ENCODE data around the gene TEX36.
A peak's percentile ranks its signal among the peaks of the same experiment; 100 is the strongest.
"Not testable (repeated sequence)": the region's sequence is repeated elsewhere in the genome, so short reads cannot be mapped to it uniquely, and the experiment has no call there.

Gene TEX36, protein sequence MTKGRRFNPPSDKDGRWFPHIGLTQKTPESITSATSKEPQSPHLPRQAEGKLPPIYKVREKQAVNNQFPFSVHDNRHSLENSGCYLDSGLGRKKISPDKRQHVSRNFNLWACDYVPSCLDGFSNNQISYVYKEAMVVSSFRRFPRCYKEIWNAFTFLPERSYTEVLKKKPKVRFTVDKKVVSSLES

DNA sequence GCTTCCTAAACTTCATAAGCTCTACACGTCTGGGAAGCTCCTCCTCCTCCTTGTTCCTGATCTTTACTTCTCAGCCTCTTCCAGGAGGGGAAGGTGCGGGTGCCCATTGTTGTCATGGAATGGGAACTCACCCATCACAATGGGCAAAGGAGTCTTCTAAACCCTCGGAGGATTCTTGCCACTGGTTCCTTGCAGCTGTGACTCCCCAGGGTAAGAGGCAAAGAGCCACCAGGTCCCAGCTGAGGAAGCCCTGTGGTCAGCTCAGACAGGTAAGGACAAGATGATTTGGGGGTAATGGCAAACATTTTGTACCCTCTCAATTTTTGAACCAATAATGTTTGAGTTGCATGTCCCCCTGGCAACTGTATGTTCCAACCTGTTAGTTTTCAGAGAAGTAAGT is at the start of gene TEX36:
Gene TEX36, minus strand, starts transcription at position 101 of the 400 bp plus-strand sequence. CDS start 174 bp downstream, outside the sequence.
- FAIRE-seq: no peak
- no peak for DNase-seq (ENCODE audit: extremely low spot score, insufficient read length, low read depth)

DNA sequence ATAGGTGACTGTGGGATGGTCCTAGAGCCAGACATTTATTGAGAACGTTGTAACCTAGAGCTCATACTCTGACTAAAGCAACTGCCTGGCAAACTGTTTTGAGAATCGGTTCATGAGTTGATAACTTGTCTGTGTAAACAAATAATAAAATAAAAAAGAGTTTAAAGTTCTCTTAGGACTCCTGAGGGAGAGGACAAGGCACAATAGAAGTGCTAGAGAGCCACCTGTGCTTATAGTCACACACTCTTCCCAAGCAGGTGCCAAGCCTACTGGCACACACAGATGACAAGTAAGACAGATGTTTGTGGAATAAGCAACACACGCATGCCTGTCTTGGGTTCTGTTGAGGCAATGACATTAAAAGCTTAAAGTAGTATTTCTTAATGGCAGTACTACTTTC is 44.5 kb upstream of the TEX36 start:
- FAIRE-seq (no peak), DNase-seq (ENCODE audit: extremely low spot score, insufficient read length, low read depth) (no peak)

DNA sequence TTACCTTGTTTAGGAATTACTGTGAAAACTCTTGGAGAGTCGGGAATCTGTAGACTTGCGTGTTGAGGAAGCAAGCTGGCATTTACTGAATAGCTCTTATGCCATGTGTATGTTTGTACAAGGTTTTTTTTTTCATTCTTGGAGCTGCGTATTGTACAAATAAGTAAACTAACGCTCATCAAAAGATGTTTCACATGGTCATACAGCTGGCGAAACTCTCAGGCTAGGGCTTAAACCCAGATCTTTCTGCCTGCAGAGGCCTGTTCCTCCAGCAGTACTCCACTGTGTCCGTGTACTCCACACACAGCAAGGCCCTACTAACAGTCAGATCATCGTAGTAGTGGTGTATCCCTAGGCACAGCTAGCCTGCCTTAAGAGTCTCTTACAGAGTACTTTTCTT is 44.0 kb upstream of the TEX36 start:
- DNase-seq (ENCODE audit: extremely low spot score, insufficient read length, low read depth) (no peak), FAIRE-seq (no peak)

DNA sequence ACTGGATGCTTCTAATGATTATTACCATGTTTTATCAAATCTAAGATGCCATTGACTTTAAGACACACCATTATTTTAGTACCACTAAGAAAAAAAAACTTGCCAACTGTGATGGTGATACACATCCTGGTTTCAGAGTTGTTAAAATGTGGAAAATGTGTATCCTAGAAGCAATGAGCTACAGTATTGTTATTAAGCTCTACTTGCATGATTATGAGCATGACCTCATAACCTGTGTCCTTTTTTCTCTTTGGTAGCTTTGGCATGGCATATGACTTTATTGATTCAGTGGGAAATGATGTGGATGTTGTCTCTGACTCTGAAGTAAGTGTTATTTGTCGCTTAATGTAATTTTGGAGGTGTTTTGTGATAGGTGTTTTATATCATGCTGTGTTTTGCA is 39.8 kb upstream of the TEX36 start:
- DNase-seq (ENCODE audit: extremely low spot score, insufficient read length, low read depth) (no peak), FAIRE-seq (no peak)

DNA sequence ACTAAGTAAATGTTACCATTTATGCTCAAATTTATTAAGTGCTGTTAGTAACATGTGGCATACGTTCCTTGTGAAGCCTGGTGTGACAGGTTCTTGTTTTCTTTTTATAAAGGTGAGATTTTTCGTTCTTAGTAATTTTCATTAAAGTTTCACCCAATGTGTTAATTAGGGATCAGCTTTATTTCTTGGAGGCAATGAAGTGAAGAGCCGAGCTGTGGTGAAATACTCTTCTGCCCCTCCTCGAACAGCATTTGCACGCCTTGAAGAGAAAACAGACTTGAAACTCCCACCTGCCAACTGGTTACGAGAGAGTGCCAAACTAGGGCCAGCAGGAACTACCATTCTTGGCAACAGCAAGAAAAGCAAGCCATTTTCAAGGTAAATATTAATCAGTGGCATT is 38.1 kb upstream of the TEX36 start:
- FAIRE-seq (peak; percentile 97), DNase-seq (ENCODE audit: extremely low spot score, insufficient read length, low read depth) (no peak)

DNA sequence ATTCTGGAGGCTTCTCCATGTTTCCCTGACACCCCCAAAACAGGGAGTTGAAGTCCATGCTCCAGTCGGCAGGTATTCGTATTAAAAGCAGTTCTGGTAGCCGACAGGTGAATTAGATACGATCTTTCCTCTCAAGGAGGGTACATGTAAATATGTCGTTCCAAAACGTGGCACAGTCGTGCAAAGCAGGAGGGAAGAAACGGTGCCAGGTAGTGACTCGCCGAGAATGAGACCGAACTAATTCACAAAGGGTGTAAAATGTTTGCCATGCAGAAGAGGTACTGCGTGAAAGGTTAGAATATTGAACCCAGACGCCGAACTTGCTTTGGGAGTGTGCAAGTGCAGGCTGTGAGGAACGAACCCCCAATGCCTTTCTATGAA is 37.0 kb upstream of the TEX36 start:
- no peak for FAIRE-seq

DNA sequence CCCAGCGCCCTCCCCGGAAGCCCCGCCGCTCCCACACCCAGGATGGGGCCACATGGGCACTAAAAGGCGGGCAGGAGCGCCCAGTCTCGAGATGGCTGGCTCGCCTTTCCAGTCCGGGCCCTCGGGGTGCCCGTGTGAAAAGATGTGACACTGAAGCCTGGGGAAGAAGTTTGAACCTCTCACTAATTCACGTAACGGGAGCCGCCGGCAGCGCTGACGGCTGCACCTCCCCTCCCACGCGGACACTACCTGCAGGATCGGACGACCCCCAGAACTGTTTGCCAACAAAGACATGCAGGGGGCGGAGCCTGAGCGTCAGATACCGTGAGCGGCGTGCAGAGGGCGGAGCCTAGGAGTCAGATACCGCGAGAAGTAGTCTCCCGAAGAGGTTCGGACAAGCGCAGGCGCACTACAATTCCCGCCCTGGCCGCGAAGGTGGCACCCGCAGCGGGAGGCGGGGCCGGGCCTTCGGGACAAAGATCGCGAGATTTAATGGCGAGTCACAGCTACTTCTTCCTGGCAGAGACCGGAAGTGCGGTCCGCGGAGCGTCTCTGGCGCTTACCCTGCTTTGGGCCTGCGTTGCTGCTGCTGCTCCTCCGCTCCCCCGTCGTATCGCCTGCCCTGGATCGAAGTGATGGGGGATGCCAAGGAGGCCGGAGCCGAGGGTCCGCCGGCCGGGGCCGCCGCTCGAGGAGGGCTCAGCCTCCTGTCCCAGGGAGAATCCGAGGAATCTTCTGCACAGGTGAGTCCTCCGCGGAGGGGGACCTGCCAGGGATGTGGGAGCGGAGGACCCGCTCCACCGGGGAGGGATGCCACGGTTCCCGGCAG is 36.4 kb upstream of the TEX36 start, which contains the start of gene EDRF1:
Gene EDRF1, plus strand, starts transcription at position 537 of the 829 bp plus-strand sequence. Its CDS starts 99 bp downstream, at position 636.
- DNase-seq (ENCODE audit: extremely low spot score, insufficient read length, low read depth) (peak; percentile 88), FAIRE-seq (peak; percentile 99)

More for the DNA sequence above, 37.0 kb upstream of the TEX36 start:
- no peak for DNase-seq (ENCODE audit: extremely low spot score, insufficient read length, low read depth)

DNA sequence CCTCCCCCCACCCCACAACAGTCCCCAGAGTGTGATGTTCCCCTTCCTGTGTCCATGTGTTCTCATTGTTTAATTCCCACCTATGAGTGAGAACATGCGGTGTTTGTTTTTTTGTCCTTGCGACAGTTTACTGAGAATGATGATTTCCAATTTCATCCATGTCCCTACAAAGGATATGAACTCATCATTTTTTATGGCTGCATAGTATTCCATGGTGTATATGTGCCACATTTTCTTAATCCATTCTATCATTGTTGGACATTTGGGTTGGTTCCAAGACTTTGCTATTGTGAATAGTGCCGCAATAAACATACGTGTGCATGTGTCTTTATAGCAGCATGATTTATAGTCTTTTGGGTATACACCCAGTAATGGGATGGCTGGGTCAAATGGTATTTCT is 31.8 kb upstream of the TEX36 start:
- not testable (repeated sequence) for FAIRE-seq; DNase-seq (ENCODE audit: extremely low spot score, insufficient read length, low read depth)

DNA sequence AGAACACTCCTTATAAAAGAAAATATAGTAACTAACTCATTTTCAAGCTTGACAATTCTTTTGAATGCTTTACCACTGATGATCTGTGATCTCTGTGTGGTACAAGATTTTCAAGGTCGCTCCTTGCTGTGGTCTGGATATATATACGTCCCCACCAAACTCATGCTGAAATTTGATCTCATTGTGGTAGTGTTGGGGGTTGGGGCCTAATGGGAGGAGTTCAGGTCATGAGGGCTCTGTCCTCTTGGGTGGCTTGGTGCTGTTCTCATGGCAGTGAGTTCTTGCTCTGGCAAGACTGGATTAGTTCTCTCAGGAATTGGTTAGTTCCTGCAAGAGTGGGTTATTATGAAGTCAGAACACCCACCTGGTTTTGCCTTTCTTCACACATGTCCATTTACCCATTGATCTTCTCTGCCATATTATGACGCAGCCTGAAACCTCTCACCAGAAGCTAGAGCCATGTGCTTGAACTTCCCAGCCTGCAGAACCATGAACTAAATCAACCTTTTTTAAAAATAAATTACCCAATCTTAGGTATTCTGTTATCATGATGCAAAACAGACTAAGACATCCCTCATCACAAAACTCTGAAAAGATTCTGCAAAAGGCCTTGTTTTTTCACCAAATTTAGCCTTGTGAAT is 28.3 kb upstream of the TEX36 start:
- DNase-seq (ENCODE audit: extremely low spot score, insufficient read length, low read depth) (no peak), FAIRE-seq (no peak)

DNA sequence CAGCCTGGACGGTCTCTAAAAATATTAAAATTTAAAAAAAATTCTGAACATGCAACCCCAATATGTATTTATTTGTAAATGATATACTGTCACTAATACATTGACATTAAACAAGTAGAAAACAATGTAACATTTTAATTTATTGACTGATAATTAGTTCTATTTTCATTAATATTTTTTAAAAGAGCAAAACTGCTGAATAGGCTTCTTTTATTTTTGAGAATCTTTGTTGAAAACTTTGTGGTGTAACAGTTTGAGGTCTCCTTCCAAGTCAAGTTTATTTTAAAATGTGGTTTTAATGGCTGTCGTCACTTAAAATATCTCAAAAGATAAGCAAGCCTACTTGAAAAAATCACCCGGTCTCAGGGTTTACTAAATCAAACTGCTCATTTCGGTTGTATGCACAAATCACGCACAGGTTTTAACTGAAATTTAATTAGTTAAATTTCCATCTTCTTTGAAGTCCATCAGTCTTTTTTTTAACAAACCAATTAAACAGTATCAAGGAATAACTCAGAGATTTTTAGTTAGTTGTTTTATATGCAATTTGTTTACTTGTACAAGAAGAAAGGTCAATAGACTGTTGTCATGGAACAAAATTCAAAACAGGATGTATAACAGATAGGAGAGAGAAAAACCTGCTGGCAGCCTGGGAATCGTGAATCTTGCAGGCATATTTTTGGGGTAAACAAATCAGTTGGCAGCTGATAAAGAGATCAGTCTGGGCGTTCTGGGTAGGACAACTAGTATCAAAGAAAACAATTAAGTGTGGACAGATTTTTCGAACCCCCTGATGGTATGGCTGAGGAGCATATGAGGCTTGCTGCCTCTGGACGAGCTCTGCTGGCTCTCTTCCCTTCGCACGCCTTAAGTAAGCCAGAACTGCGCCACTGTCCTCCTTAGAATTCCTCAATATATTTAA is 26.9 kb upstream of the TEX36 start:
- no peak for DNase-seq (ENCODE audit: extremely low spot score, insufficient read length, low read depth)
- FAIRE-seq: peak; percentile 41

DNA sequence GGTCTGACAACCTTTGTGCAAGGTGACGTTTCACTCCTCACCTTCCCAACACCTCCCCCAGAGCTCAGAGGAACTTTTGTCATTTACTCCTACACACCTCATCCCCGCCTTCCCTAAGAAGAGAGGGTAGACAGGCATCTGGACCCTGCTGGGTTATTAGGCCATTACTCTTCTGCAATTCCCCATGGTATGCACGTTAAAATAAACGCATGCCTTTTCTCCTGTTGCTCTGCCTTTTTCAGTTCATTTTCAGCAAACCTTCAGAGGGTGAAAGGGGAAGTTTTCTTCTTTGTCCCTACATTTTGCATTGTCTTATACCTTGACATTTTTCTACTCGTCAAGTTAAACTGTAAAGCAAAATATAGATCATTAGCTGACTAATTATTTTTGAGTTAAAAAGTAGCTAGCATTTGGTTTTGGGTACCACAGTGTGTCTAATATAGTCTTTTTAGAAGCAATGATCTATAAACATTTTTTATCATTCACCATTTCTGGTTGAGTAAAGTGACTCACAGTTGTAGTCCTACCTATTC is 26.1 kb upstream of the TEX36 start:
- FAIRE-seq (peak; percentile 80), DNase-seq (ENCODE audit: extremely low spot score, insufficient read length, low read depth) (no peak)

DNA sequence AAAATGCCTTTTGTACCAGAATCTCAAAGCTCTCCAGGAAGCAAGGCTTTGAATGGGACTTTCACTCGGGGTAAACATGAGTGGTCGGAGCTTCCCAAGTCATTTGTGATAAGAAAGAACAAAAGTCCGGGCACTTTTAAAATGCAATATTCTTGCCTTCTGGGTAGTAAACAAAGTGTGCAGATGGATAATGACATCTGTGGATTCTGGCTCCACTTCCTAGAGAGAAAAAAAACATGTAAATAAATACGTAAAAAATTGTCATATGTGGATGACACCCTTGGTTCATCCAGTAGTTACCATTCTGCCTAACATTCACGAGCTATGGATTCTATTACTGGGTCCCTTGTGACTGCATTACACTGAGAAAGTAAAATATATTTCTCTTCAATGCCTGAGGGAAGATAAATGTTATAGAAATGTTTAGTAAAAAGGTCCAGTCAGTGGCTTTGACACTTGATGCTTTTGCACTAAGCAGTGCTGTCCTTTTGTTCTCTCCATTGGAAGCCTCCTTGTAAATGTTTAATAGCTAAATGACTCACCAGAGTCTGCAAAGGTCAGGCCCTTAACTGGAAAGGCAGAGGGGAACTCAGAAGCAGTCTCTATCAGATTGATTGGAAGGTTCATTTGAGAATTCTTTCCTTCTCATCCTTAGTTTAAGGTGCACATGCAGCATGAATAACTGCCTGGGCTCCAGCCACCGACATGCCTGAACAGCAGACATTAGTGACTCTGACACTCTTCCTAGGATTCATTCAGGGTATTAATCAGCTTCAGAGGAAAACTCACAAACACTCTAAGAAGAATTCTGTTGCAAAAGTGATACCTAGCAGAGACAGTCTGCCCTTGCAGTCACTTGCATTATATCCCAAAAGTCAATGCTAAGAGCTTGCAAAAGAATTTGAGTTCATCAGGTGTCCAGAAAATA is 24.8 kb upstream of the TEX36 start:
- DNase-seq (ENCODE audit: extremely low spot score, insufficient read length, low read depth) (no peak), FAIRE-seq (peak; percentile 71)

DNA sequence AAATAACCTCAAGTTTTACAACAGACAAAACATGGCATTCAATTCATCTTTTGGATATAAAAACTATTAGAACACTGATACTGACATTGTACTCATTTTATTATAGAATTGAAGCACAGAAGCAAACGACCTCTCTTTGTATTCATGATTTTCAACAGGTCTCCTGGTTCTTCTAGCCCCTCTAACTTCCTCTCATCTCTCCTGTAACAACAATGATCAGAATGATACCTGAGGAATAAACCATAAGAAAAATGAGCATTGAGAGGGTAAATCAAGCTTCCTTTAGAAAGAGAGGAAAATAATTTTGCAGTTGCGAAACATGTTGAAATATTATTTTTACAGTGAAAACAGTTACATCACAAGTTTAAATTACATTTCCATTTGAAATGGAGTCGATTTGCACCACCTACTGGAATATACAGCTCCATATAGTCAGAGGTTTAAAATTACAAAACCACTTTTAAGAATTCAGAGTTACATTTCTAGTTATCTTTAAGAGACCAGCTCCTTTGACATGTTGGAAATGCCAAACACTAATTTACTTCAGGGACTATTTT is 17.5 kb upstream of the TEX36 start:
- no peak for DNase-seq (ENCODE audit: extremely low spot score, insufficient read length, low read depth)
- FAIRE-seq: no peak

DNA sequence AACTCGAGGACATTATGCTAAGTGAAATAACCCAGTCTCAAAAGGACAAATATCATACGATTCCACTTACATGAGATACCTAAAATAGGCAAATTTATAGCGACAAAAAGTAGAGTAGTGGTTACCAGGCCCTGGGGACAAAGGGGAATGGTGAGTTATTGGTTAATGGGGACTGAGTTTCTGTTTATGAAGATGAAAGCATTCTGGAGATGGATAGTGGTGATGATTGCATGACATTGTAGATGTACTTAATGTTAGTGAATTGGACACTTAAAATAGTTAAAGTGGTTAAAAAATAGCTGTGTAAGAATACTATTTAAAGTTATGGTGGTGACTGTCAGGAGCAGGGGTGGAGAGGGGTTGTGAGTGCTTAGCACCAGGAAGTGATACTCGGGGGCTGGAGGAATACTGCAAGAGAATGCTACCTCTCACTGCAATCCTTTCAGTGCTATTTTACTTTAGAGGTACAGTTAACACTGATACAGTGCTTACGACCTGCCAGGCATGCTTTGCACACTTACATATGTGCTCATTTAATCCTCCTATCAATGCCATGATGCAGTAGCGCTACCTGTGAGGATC is 16.7 kb upstream of the TEX36 start:
- no peak for DNase-seq (ENCODE audit: extremely low spot score, insufficient read length, low read depth)
- FAIRE-seq: peak; percentile 38

DNA sequence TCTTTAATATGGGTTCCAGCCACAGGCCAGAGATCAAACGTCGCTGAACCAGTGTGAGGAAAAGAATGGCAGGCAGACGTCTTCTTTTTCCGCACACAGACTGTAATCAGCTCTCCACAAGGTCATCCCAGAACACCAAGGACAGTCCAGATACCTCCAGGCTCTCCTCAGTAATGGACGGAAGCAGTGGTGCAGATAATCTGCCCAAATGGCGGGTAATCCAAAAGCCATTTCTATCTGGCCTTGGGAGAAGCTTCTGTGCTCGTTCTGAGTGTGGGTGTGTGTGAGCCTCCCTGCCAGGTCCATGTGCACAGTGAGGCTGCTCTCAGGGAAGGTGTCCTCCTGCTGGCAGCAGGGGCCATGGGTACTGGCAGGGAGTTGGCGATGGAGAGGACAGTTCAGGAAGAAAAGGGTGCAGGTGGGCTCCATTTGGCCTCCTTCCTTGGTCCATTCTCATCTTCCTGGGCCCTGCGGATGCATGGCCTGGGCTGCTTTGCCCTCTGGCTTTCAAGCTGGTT is 15.6 kb upstream of the TEX36 start:
- DNase-seq (ENCODE audit: extremely low spot score, insufficient read length, low read depth) (no peak), FAIRE-seq (no peak)

DNA sequence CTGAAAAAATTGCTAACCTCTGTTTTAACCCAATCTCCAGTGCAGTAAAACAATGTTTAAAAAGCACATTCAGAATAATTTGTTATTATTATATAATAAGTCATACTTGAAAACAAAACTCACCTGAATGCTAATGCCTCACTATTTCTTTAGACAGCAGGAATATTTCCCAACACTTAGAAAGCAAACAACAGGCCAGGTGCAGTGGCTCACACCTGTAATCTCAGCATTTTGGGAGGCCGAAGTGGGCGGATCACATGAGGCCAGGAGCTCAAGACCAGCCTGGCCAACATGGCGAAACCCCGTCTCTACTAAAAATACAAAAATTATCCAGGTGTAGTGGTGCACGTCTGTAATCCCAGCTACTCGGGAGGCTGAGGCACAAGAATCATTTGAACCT is 13.9 kb upstream of the TEX36 start:
- DNase-seq (ENCODE audit: extremely low spot score, insufficient read length, low read depth); FAIRE-seq: not testable (repeated sequence)

DNA sequence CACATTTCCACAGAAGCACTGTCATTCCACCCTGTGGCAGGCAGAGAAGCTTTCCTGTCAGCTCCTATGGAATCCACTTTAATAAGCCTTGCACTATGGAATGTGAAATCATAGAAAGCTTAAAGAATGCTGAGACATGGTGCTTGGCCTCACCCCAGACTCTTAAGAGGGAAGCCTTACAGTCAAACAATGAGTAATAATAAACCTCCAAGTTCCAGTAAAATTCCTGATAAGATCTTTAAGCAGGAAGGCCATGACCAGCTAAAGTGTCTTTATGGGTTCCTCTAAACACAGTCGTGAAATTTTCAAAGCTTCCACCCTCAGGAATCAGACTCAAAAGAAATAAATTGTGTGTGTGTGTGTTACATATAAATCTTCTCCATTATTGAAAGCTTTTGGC is 11.9 kb upstream of the TEX36 start:
- DNase-seq (ENCODE audit: extremely low spot score, insufficient read length, low read depth) (no peak), FAIRE-seq (no peak)

DNA sequence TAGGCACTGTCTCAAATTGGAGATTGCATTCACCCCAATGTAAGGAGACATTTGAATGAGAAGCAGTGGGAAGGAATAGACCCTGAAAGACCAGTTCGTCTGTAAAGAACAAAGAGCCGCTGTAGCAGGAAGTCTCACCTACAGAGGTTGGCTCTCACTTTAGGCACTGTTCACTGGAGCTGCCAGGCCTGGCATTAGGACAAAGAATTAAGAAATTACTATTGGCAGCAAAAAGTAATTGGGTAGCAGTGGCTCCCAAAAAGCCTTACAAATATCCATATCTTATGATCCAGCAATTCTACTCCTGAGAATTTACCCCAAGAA is 10.5 kb upstream of the TEX36 start:
- DNase-seq (ENCODE audit: extremely low spot score, insufficient read length, low read depth) (no peak), FAIRE-seq (no peak)
